HG03378 (cell line): Measurements from ENCODE around the gene DNM2.

Experiments used
- ATAC-seq: cut with Tn5 transposase; IDR thresholded peaks from one replicate; pipeline ENCODE4 v1.9.1; 2021; ENCODE audit warnings: mild to moderate bottlenecking, moderate library complexity; ENCODE audit not compliant: unreplicated experiment

DNM2 gene

DNA sequence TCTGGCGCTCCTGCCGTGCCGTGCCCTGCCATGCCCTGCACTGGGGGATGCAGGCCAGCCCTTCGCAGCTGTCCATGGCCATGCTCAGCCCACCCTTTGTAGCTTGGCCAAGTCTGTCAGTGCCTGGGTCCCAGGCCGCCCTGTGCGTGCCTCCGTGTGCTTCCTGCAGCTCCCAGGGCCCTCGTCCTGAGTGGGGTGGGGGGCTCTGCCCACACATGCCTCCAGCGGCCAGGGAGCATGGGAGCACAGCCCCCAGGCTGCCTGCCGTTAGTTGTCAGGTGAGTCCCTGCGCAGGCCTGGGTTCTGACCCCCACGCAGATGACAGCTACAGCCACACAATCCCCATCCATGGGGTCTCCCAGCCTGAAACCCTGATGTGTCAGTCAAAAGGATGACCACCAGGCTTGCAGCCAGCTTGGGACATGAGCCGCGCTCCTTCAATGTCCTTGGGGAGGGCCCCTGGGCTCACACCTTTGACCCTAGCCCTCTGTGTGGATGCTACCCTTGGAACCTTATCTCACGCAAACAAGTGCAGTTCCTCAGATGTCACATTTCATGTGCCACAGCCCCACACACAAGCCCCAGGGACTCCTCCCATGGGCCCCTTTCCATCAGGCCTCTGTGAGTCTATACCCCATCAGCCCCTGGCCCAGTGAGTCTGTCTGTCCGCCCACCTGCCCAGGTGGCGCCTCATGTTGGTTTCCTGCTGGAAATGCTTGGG lies 93.7 kb downstream of the DNM2 start:
- ATAC-seq: no peak

DNA sequence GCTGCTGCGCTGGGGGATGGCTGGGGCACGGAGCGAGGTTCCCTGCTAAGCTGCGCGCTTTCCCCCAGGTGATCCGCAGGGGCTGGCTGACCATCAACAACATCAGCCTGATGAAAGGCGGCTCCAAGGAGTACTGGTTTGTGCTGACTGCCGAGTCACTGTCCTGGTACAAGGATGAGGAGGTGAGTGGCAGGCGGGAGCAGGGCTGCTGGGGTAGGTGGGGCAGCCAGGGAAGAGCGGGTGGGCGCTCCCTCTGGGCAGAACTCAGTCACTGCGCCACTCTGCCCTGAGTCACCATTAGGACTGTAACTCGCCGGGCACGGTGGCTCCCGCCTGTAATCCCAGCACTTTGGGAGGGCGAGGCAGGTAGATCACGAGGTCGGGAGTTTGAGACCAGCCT lies 94.3 kb downstream of the DNM2 start:
- no peak for ATAC-seq

GRCh38 chr19:10812902-10813404 lies 95.1 kb downstream of the DNM2 start:
- no peak for ATAC-seq

DNA sequence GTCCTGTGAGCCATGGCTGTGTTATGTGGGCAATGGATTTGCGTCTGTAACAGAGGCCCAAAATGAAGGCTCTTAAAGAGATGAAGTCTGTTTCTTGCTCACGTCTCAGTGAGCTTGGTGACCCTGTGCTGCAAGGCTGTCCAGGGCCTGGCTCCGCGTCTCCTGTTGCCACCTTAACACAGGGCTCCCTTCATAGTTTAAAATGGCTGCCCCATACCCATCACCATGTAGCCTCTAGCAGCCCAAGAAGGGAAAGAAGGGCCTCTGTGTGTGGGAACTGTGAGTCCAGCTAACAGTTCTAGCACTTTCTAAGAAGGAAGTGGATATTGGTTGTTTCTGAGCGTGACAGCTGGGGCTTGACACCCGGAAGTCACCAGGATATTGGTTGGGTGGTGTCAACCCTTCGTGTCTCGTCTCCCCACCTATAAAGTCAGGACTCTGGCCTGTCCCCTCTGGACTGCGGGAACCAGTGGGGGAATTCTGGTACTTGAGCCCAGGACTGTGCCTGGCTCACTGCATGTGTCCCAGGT lies 97.2 kb downstream of the DNM2 start:
- ATAC-seq: no peak

DNA sequence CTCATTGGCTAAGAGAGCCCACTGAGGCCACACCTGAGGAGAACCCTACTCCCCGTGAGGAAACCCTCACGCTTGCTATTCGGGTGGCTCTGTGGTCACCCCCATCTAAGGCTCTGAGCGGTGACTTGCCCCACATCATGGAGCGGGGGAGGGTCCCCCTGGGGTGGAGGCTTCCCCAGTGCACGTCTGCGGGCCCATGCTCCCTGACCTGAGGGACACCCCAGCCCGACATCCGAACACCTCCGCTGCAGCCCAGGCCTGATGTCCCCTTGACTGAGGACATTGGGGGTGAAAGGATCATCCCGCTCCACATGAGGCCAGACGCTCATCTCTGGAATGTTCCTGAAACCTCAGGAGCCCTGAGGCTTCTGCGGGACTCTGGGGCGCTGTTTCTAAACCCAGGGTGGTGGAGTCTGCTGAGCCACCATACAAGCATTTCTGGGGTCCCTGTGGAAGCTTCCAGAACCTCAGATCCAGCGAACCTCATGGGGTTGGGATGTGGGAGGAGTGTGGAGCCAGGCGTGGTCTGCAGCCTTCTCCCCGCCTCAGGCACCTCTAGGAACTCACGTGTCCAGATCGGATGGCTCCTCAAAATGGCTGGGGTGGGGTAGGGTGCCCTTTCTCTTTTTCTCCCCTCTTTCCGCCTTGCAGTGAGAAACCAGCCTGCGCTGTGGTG lies 98.2 kb downstream of the DNM2 start:
- no peak for ATAC-seq

GRCh38 chr19:10816691-10817090 lies 98.8 kb downstream of the DNM2 start:
- ATAC-seq: no peak

DNA sequence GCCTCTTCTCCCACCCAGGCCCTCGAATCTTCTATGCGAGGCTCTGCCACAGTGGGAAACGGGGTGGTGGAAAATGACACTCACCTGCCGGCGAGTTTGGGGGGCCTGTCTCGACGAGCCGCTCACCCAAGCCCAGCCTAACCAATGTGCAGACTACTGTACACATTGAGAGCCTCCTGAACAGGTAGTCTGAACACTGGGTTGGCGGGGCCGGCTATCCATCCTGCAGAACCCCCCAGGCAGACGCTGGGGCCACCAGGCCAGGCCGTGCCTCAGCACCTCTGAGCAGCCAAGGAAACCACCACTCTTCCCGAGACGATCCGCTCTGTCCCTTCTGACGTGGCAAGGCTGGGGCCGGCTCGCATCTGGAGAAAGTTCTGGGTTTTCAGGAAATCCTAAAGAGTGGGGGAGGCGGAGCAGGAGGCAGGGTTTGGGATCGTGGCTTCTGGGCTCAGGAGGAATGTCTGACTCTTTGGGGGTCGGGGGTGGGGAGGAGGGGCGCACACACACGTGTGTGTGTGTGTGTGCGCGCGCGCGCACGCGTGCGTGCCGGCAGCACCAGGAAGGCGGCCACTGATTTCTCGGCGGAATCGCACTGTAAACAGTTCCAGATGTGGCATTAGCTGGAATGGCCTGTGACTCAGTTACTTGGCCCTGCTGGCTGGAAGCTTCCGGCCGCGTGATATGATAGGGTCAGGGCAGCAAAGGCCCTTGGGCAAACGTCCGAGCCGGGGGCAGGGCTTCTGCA lies 99.6 kb downstream of the DNM2 start:
- no peak for ATAC-seq

GRCh38 chr19:10818301-10819123 lies 100.6 kb downstream of the DNM2 start:
- ATAC-seq: no peak

GRCh38 chr19:10819124-10820060 lies 101.5 kb downstream of the DNM2 start:
- no peak for ATAC-seq

DNA sequence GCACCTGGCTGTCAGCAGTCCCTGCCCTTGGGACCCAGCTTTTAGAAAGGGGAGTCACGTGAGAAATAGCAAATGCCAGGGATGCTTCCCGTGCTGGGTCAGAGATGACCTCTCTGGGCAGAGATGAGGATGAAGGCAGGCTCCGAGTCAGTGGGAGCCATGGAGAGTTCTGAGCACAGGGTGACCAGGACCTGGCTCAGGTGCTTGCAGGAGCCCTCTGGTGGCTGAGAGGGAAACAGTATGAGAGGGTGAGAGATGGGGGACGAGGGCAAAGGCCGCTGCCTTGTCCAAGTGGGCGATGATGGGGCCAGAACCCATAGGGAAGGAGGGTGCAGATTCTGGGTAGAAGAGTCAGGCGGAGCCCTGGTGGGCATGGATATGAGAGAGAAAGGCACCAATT lies 102.3 kb downstream of the DNM2 start:
- no peak for ATAC-seq

GRCh38 chr19:10823690-10824089 lies 105.8 kb downstream of the DNM2 start:
- ATAC-seq: no peak

GRCh38 chr19:10826231-10826630 lies 108.4 kb downstream of the DNM2 start:
- no peak for ATAC-seq

DNA sequence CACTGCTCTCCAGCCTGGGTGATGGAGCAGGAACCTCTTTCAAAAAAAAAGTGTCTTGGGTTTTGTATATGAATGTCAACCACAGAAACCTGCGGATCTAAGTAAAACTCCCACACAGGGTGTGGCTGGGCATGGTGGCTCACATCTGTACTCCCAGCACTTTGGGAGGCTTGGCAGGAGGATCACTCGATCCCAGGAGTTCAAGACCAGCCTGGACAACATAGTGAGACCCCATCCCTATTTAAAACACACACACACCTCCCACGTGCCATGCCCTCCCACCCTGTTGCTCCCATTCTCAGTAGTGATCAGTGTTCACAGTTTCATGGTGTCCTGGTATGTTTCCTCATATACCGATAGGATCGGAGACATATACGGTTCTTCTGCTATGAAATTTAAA lies 109.0 kb downstream of the DNM2 start:
- no peak for ATAC-seq

- no peak for ATAC-seq
These were observed 111.3 kb downstream of the DNM2 start for GRCh38 chr19:10828981-10829821.

DNA sequence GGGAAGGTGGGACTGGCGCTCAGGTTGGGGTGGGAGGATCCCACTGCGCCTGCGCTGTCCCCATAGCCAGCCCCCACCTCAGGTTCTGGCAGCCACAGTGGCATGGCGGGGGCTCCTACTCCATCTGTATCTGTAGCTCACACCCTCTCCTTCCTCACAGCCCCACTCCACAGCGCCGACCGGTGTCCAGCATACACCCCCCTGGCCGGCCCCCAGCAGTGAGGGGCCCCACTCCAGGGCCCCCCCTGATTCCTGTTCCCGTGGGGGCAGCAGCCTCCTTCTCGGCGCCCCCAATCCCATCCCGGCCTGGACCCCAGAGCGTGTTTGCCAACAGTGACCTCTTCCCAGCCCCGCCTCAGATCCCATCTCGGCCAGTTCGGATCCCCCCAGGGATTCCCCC lies 112.1 kb downstream of the DNM2 start:
- ATAC-seq: no peak

DNA sequence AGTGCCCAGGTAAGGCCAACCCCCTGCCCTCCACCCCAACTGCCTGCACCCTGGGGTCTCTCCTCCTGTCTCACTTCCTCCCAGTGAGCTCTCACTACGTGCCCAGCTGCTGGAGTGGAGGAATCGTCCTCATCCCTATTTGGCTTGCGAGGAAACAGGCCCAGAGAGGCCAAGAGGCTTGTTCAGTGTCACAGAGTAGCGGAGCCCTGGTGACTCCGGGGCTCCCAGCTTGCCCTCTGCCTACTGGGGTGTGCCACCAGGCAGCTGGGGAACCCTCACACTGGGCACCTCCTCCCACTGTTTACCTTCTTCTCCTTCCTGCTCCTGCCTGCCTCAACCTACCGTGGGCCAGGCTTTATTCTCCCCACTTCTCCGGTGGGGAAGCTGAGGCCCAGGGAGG lies 112.5 kb downstream of the DNM2 start:
- ATAC-seq: no peak

GRCh38 chr19:10830931-10831779 lies 113.3 kb downstream of the DNM2 start:
- ATAC-seq: no peak
